CD1c-positive myeloid dendritic cell (primary cell): Measurements from ENCODE around the gene CDK2AP2.
"Not testable (repeated sequence)": the region's sequence is repeated elsewhere in the genome, so short reads cannot be mapped to it uniquely, and the experiment has no call there.

Source experiments
- DNase-seq: peaks from one replicate; pipeline ENCODE4 v3.0.0-alpha.2; 2016; ENCODE audit errors: extremely low spot score

The CDK2AP2 gene, protein sequence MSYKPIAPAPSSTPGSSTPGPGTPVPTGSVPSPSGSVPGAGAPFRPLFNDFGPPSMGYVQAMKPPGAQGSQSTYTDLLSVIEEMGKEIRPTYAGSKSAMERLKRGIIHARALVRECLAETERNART

GRCh38 chr11:67507864-67508485 lies at the start of gene CDK2AP2:
CDK2AP2 (minus strand) TSS chr11:67508162; CDS start chr11:67508082, 80 bp downstream.
- peak; percentile 99 for DNase-seq

DNA sequence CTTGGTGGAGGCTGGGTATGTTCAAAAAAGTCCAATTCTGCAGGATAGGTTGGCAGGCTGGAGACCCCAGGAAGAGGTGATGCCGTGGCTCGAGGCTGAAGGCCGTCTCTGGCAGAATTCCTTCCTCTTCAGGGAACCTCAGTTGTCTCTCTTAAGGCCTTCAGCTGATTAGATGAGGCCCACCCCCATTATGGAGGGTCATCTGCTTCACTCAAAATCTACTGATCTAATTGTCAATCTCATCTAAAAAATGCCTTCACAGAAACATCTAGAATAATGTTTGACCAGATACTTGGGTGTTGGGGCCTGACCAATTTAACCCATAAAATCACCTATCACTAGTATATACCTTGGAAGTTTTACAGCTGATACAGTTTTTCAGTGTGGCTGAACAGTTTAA lies 48.3 kb upstream of the CDK2AP2 start:
- no peak for DNase-seq

- DNase-seq: not testable (repeated sequence)
Measured at GRCh38 chr11:67551697-67552096, 43.7 kb upstream of the CDK2AP2 start.

- no peak for DNase-seq
Measured at GRCh38 chr11:67551127-67551526, 43.2 kb upstream of the CDK2AP2 start.

DNA sequence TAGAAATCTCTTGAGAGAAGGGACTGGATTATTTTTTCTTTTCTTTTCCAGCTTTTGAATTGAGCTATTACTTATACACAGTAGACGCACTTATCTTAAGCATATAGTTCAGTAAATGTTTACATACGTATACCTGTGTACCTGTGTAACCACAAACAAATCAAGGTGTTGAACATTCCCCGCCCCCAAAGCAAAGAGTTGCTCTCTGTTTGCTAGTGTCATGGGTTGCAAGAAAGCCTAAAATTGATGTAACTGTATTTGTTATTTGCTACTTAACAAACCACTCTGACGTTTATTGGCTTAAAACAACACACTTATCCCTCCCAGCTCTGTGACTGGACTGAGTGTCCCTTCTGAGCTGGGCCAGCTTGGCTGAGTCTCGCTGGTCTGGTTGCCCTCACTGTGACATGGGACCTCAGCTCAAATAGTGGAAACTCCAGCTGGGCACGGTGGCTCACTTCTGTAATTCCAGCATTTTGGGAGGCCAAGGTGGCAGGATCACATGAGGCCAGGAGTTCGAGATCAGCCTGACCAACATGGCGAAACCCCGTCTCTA lies 40.7 kb upstream of the CDK2AP2 start:
- DNase-seq: no peak

- not testable (repeated sequence) for DNase-seq
Measured at GRCh38 chr11:67548112-67548511, 40.1 kb upstream of the CDK2AP2 start.

DNA sequence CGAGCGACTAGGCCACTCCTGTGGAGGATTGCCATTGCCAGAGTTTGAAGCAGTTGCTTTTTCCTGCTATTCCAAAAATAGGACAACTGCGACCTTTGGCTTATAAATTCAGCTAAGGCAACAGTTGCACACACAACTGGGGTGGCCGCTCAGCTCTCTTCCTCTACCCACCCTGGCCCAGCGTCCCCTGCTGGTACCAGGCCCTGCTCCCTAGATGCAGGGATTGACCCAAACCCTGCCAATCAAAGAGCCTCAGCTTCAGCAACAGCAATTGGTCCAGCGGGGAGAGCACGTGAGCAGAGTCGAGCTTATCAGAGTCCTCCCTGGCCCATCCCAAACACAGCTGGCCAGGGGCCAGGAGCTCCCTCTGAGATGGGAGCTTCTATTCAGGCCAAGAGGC lies 37.3 kb upstream of the CDK2AP2 start:
- DNase-seq: no peak

DNA sequence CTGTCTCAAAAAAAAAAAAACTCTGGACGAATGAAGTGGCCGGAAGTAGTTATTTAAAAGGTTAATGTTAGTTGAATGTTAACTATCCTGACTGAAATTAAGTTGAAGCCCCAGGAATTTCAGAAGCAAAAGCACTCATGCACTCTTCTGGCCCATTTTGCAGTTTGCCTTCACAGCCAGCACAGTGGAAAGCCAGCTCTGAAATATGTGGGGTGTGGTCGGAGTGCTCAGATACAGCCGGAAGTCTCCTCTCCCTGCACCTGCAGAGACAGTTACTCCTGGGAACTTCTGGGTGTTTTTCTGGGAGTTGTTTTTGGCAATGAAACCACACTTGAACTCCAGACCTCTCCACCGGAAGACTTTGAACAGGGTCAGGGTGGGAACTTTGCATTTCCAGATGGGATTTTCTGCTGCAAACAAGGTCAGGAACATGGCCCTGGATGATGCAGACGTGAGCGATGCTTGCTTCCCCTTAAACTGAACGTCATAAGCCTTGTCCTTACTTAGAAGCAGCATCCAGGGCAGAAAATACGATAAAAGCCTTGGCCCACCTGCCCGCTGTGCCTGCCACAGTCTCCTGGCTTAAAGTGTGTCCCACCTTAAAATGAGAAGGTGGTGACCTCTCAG lies 36.8 kb upstream of the CDK2AP2 start:
- DNase-seq: no peak

GRCh38 chr11:67543585-67543984 lies 35.6 kb upstream of the CDK2AP2 start:
- DNase-seq: no peak

GRCh38 chr11:67542971-67543370 lies 35.0 kb upstream of the CDK2AP2 start:
- DNase-seq: no peak

- no peak for DNase-seq
Measured at GRCh38 chr11:67542169-67542568, 34.2 kb upstream of the CDK2AP2 start.

DNA sequence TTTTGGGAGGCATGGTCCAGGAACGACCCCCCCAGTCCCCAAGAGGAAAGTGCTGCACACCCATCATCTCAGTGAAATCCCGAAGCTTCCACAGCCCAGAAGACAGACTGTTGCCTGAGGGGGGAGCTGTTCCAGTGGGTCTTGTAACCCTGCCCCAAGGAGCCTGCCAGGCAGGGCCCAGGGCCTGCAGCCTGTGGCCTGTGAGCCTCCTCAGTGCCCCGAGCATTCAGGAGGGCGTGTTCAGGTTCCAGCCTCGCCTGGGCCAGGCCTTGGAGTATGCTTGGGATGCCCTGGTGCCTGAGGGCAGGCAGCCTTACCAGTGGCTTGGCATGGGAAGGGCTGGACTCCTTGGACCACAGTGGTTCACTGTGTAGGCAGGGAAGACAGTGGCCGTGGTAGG lies 33.2 kb upstream of the CDK2AP2 start:
- no peak for DNase-seq

- DNase-seq: no peak
Measured at GRCh38 chr11:67539550-67539949, 31.6 kb upstream of the CDK2AP2 start.

GRCh38 chr11:67538823-67539505 lies 31.0 kb upstream of the CDK2AP2 start:
- no peak for DNase-seq

DNA sequence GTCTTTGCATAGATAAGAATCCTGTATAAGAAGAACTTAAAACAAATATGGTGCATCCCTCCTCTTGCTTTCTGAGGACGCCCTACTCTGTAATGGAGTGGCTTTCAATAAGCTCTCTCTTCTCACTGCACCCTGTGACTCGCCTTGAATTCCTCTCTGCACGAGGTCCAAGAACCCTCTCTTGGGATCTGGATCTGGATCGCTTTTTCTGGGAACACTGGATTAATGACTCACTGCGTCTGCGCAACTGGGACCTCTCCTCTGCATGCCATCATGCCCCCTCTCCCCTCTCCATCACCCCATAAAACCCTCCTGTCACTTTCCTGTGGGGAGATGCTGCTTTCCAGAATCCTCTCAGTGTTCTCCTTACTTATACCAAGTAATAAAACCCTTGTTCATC lies 30.3 kb upstream of the CDK2AP2 start:
- no peak for DNase-seq

DNA sequence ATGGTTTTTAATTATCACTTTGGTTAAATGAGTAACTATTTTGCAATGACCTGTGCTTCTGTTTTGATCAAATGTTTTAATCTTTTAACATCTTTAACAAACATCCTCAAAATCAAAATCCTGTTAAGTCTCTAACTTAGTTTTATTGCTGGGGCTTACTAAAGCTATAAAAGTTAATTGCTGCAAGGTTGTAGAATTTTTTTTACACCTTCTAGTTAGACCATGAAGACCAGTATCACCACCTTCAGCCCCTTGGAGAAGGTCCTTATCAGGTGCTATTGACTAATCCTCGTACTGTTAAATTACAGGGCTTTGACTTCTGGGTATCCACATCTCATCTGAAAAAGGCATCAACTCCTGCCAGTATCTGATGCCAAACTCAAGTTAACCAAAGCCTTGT lies 27.6 kb upstream of the CDK2AP2 start:
- DNase-seq: no peak

DNA sequence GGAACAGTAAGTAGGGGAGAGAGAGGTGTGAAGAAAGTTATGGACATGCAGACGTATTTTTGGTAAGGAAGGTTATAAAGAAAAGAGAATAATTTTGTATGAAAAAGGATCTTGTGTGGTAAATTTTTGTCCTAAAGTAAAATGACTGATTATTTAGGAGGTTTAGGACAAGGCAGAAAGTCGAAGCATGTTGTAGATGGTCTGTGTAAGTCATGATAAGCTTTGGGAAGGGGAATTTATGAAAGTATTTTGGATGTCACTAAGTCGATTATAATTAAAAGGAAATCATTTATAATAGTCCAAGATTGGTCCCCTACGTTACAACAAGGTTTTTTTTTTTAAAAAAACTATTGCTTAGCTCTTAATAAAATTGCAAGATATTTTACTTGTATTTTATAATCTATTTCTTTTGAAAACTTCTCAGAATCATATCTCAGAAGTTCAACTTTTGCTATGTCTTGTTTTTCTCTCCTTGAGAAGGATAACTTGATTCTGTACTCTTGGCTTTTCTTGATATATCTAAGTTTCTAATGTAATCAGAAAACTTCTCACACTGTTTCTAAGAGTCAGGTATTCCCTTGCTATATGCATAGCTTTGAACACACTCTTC lies 26.2 kb upstream of the CDK2AP2 start:
- no peak for DNase-seq

DNA sequence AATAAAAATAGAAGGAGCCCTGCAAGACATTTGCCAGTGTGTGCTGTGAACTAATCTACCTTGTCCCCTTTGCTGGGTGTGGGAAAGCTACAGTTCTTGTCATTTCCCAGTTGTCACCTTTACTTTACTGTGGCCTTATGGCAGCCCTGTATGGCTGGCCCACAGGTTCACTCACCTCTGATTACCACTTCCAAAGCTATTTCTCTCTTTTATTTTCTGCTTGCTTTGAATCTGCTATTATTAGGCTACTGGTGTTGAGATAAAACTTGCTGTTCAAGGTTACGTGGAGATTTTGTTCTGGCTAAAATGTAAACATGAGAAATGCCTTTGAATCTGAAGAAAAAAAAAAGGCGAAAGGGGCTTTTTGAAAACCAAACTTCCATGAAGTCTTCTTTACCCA lies 24.9 kb upstream of the CDK2AP2 start:
- DNase-seq: no peak

- DNase-seq: no peak
Measured at GRCh38 chr11:67530282-67530592, 22.3 kb upstream of the CDK2AP2 start.

DNA sequence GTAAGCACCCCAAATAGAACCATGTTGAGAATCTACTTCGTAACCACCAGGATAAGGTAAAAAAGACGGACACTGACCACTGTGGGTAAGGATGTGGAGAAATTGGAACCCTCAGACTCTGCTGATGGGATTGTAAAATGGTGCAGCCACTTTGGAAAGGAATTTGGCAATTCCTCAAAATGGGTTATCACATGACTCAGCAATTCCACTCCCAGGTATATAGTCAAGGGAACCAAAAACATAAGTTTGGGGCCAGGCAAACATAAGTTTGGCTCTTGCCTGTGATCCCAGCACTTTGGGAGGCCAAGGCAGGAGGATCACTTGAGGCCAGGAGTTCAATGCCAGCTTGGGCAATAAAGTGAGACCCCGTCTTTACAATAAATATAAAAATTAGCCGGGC lies 20.4 kb upstream of the CDK2AP2 start:
- DNase-seq: no peak

DNA sequence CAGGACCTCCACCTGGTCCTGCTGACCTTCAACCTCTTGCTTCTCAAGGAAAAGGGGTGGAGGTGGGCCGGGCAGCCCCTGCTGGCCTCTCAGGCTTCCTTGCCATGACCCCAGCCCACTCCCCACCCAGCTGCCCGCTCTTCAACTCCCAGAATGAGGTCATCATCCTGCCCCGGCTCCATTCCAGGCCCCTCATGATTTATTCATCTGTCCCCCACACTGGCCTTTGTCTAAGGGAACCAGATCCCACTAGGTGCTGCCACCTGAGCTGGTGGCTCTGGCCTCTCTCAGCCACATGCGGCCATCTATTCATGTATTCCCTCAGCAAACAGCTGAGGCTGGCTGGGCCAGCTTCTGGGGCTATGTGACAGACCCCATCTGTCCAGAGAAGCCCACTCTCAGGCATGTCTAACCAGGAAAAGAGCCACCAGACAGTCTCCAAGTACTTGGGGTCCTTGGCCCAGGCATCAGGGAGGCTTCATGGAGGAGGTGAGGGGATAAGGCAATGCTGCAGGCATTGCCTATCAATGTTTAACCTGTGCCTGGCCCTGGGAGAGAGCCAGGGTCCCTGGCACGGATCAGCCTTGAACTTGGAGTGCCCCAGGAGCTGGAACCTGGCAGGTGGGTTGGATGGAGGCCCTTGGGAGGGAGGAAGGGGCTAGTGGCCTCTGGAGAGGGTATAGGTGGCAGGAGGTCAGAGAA lies 17.5 kb upstream of the CDK2AP2 start:
- DNase-seq: no peak

GRCh38 chr11:67524480-67524808 lies 16.5 kb upstream of the CDK2AP2 start:
- no peak for DNase-seq
